Motor neuron (in vitro differentiated cells): ENCODE measurements around the gene PIK3R5. TPM values are rescaled to one million over a fixed set of nuclear protein-coding genes. Genes with fewer than 3 reads are reported as not detected.

ENCODE experiments used
- ATAC-seq, 8 experiments: fragments of 200-7000 bp; cut with Tn5 transposase; replicated peaks in 6 of 8; 2 replicates each; pipeline ENCODE4 v1.8.0; 2021; ENCODE audit warnings: mild to moderate bottlenecking in 8 of 8, moderate library complexity in 8 of 8
- H3K27ac ChIP-seq, 2 donors: fragments of 250-450 bp; sonication (Bioruptor Pico); 2 replicates each; pipeline ENCODE4 v1.9.0; 2021; ENCODE audit warnings: antibody characterized with exemption in 2 of 2, mild to moderate bottlenecking in 2 of 2, moderate library complexity in 1 of 2
- H3K4me1 ChIP-seq, 2 donors: fragments of 250-450 bp; sonication (Bioruptor Pico); replicated peaks in 1 of 2; 2 replicates each; pipeline ENCODE4 v1.6.1; 2021; ENCODE audit warnings: antibody characterized with exemption in 2 of 2, mild to moderate bottlenecking in 2 of 2, moderate library complexity in 1 of 2
- H3K4me3 ChIP-seq, 5 donors: fragments of 250-450 bp; sonication (Bioruptor Pico); 2 replicates each; pipeline ENCODE4 v1.9.0; 2021; ENCODE audit warnings: antibody characterized with exemption in 5 of 5, mild to moderate bottlenecking in 5 of 5, moderate library complexity in 4 of 5
- WGBS, 10 experiments: fragments of 450-650 bp; shearing (Covaris generic); methylation state at CpG; one replicate each; pipeline ENCODE4 v1.0.0; 2022; 5-methylcytosine and 5-hydroxymethylcytosine counted together
- in situ Hi-C, 9 experiments: fragments of 400-800 bp; cut with MboI; loops; one replicate each; pipeline ENCODE4 v1.15.0; 2021; ENCODE audit warnings: low sequenced_read_pairs in 9 of 9, low pct_unique_long_range_greater_than_20kb in 2 of 9; ENCODE audit not compliant: unreplicated experiment in 9 of 9
- total RNA-seq, 8 experiments: library from RNA; unstranded; fragments of 300-600 nt; gene quantifications; 2 replicates each; pipeline versions ENCODE4 v1.2.3 to v1.2.4, GENCODE V29; 2022

The PIK3R5 gene
- total RNA-seq, 8 experiments from 2014 or later = 0.27 to 1.7 (median 0.86) TPM

DNA sequence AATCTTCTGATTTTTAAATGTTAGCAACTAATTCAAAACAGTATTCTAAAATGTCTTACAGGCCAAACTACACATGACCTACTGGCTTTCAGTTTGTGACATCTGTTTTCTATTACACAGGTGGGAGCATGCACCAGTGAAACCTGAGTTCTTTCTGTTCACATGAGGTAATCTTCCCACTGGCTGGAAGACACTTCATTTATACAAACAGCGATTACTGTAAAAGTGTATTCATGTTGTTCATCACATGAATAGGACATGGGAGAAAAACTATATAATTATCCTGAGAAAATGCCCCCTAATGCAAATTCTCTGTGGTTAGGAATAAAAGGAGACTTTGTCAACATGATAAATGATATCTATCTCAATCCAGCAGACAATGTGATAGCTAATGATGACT, 11.1 kb upstream of the PIK3R5 start:
- Histone ChIP-seq H3K4me1 (no peaks in the 10 kb centered on the region), H3K27ac (no peak overlapping the region), H3K4me3 (no peak overlapping the region)
- 20 to 100% (median 80%) methylated on average over 1 of the region's 1 CpG; no CpG with 5 or more reads in 7 of the 10 experiments for WGBS, 10 experiments
- peak in 3 of 8 experiments; percentile 48 to 82 (median 51) for ATAC-seq
- in situ Hi-C loops = loop anchor here in 6 of 9 experiments (25.0 kb wide), 2 partner anchors 536 to 561 kb away; no protein-coding TSS in a partner anchor

DNA sequence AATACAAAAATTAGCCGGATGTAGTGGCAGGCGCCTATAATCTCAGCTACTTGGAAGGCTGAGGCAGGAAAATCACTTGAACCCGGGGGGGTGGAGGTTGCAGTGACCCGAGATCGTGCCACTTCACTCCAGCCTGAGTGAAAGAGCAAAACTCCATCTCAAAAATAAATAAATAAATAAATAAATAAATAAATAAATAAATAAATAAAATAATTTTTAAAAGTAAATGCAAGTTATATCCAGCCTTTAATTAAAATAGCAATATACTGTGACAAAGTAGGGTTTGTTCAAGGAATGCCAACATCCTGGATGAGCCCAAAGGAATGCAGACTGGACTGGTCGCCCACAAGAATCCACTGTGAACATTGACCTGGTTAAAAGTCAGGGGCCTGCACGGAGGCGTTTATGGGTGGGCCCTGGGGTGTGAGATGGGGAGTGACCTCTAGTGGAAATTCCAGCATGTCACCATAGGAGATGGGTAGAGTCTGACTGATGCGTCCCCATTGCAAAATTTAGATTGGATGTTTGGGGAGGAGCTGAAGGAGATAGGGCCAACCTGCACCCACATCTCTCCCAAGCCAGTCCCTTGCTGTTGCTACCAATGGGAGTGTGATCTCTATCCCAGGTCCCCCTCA, 9.7 kb upstream of the PIK3R5 start:
- ATAC-seq = no peak
- Histone ChIP-seq H3K4me3 (no peak overlapping the region), H3K27ac (no peak overlapping the region), H3K4me1 (no peaks in the 10 kb centered on the region)
- in situ Hi-C loops = loop anchor here in 6 of 9 experiments (25.0 kb wide), 2 partner anchors 537 to 562 kb away; no protein-coding TSS in a partner anchor
- 60 to 100% (median 81%) methylated on average over 1 to 8 of the region's 9 CpGs; no CpG with 5 or more reads in 2 of the 10 experiments for WGBS, 10 experiments

- ATAC-seq = no peak
- Histone ChIP-seq H3K27ac (no peak overlapping the region), H3K4me1 (peaks cover 0 to under 1% of the 10 kb centered on the region in 2 donors), H3K4me3 (no peak overlapping the region)
- WGBS, 10 experiments = 3 to 89% (median 74%) methylated on average over 1 to 2 of the region's 2 CpGs
- in situ Hi-C loops = no loop called here
These were observed 4.4 kb upstream of the PIK3R5 start for GRCh38 chr17:8969901-8970300.

- 26 to 100% (median 88%) methylated on average over 1 to 3 of the region's 3 CpGs; no CpG with 5 or more reads in 1 of the 10 experiments for WGBS, 10 experiments
- no peak for ATAC-seq
- in situ Hi-C loops = no loop called here
- H3K4me1 ChIP-seq = peaks cover 0 to 9% of the 10 kb centered on the region in 2 donors
- H3K4me3 ChIP-seq = no peak overlapping the region
- H3K27ac ChIP-seq = no peak overlapping the region
These were observed 3.0 kb upstream of the PIK3R5 start for GRCh38 chr17:8968503-8968902.

DNA sequence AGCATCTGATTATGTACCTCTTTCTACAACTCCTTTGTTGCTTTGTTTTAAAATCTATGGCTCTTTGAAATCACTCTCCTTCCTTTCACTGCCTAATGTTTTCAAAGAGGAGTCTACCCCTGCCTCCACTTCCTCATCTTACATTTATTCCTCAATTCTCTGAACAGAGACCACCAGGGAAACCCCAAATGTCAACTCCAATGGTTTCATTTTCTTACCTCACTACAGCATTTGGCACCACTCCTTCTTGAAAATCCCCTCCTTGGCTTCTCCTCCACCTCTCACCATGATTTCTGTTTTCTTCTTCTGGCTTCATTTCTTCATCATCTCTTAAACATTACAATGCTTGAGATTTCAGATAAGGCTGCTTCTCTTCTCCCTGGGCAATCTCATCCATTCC, 2.4 kb upstream of the PIK3R5 start:
- Histone ChIP-seq H3K4me1 (peaks cover 4 to 13% of the 10 kb centered on the region in 2 donors), H3K4me3 (no peak overlapping the region), H3K27ac (no peak overlapping the region)
- ATAC-seq = no peak
- in situ Hi-C loops = no loop called here

GRCh38 chr17:8966926-8967325, 1.4 kb upstream of the PIK3R5 start:
- Histone ChIP-seq H3K4me3 (no peak overlapping the region), H3K27ac (no peak overlapping the region), H3K4me1 (peaks cover 4 to 13% of the 10 kb centered on the region in 2 donors)
- WGBS, 10 experiments = 77 to 100% (median 93%) methylated on average over 1 to 7 of the region's 9 CpGs; no CpG with 5 or more reads in 4 of the 10 experiments
- ATAC-seq = no peak
- in situ Hi-C loops = no loop called here

DNA sequence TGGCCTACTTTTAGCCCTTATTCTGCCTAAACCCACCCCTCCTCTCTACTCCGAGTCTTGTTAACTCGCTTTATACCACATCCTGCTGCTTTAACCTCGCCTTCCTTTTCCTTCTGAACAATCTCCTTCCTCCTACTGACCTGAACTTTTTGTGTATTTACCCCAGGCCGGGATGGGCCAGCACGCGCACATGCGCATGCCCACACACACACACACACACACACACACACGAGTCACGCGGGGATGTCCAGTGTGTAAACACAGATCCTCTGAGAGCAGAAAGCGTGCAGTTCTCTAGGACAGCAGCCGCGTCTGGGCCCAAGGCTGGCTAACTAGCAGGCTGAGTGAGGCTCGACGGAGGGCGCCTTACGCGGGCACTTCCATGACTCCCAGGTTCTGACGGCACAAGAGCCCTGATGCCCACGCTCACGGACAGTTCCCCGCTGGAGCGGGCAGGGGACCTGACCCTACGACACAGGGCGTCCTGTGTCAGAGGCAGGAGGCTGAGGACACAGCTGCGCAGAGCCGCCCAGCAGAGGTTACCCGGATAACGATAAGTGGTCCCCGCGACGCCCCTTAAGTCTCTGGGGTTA, 610 bp downstream of the PIK3R5 start:
- in situ Hi-C loops = no loop called here
- H3K4me3 ChIP-seq = peak overlapping the region in 3 of 5 donors; percentile 22 to 33 (median 27)
- no peak overlapping the region for H3K27ac ChIP-seq
- WGBS, 10 experiments = 23 to 93% (median 80%) methylated on average over 1 to 11 of the region's 32 CpGs; no CpG with 5 or more reads in 1 of the 10 experiments
- ATAC-seq = peak in 6 of 8 experiments; percentile 40 to 57 (median 55)
- H3K4me1 ChIP-seq = peaks cover 4 to 13% of the 10 kb centered on the region in 2 donors

- WGBS, 10 experiments = 41 to 96% (median 64%) methylated on average over 2 to 11 of the region's 13 CpGs; no CpG with 5 or more reads in 2 of the 10 experiments
- H3K4me3 ChIP-seq = no peak overlapping the region
- H3K4me1 ChIP-seq = peaks cover 4 to 13% of the 10 kb centered on the region in 2 donors
- in situ Hi-C loops = no loop called here
- H3K27ac ChIP-seq = no peak overlapping the region
- peak in 5 of 8 experiments; percentile 52 to 85 (median 74) for ATAC-seq
These were observed 1.8 kb downstream of the PIK3R5 start for GRCh38 chr17:8963647-8964258.

DNA sequence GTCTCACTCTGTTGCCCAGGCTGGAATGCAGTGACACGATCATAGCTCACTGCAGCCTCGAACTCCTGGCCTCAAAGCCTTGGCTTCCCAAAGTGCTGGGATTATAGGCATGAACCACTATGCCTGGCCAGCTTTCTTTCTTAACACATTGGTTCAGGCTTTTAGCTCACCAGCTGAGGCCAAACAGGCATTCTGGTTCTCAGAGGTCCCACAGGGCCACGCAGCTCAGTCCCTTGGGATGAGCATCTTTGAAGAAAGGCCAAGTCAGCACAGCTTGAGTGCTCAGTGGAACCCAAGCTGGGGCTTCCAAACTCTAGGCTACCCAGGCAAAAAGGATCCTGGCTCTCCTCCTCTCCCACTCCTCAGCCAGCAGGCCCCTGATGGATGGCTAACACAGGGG, 2.5 kb downstream of the PIK3R5 start:
- no peak overlapping the region for H3K27ac ChIP-seq
- H3K4me1 ChIP-seq = peaks cover 4 to 13% of the 10 kb centered on the region in 2 donors
- WGBS, 10 experiments = 40 to 100% (median 92%) methylated on average over 1 to 3 of the region's 3 CpGs; no CpG with 5 or more reads in 5 of the 10 experiments
- no peak for ATAC-seq
- H3K4me3 ChIP-seq = no peak overlapping the region
- in situ Hi-C loops = no loop called here

- peaks cover 4 to 13% of the 10 kb centered on the region in 2 donors for H3K4me1 ChIP-seq
- no peak overlapping the region for H3K4me3 ChIP-seq
- in situ Hi-C loops = no loop called here
- ATAC-seq = no peak
- 42 to 100% (median 80%) methylated on average over 1 to 4 of the region's 5 CpGs; no CpG with 5 or more reads in 5 of the 10 experiments for whole genome bisulfite sequencing, 10 experiments
- no peak overlapping the region for H3K27ac ChIP-seq
These were observed 3.7 kb downstream of the PIK3R5 start for GRCh38 chr17:8961829-8962228.

DNA sequence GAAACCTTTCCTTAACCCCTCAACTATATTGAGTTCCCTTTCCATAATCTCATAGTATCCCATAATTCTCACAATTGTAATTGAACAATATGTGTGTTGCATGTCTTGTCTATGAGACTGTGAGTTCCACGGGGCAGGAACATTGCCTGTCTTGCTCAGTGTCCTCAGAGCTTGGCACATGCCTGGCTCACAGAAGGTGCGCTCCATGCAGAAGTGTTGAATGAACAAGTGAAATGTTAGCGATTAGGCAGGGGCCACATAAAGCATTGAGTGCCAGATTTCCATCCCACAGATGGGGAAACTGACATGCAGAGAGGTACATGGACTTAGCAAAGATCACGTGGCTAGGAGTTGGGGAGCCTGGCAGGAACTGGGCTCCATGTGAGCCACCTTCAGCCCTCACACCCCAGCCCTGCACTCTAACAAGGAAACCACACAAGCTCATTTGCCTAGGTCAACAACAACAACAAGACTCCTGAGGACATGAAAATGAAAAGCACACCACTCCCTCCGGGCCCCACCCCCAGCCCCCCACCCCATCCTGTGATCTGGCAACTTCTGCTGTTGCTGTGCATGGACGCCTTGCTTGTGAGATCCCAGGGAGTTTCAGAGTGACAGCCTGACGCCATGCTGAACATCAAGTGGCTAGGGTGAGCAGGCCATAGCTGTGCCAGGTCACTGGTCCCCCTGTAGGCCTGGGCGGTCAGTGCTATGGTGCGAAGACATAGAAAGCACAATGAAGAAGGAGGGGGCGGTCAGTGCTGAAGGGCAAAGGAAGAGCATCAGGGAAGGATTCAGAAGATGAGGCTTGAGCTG, 5.0 kb downstream of the PIK3R5 start:
- in situ Hi-C loops = no loop called here

GRCh38 chr17:8959312-8959918, 6.1 kb downstream of the PIK3R5 start:
- ATAC-seq = no peak
- Histone ChIP-seq H3K4me3 (no peak overlapping the region), H3K4me1 (peaks cover 4 to 8% of the 10 kb centered on the region in 2 donors), H3K27ac (no peak overlapping the region)
- in situ Hi-C loops = no loop called here
- 50 to 100% (median 77%) methylated on average over 1 to 8 of the region's 9 CpGs; no CpG with 5 or more reads in 2 of the 10 experiments for WGBS, 10 experiments

More for the DNA sequence above, 5.0 kb downstream of the PIK3R5 start:
- H3K4me1 ChIP-seq = peaks cover 4 to 13% of the 10 kb centered on the region in 2 donors
- ATAC-seq = peak in 3 of 8 experiments; percentile 41 to 63 (median 45)
- H3K4me3 ChIP-seq = no peak overlapping the region
- 48 to 100% (median 91%) methylated on average over 1 to 5 of the region's 10 CpGs; no CpG with 5 or more reads in 2 of the 10 experiments for WGBS, 10 experiments
- no peak overlapping the region for H3K27ac ChIP-seq
